K562 (cell line): ENCODE data around the gene GLIS2.

Source experiments
- CBX1 ChIP-seq: sonication (generic); IDR thresholded peaks from 2 replicates; pipeline ENCODE4 v1.6.1; 2016; ENCODE audit warnings: antibody characterized with exemption, low read depth, mild to moderate bottlenecking
- CBX3 ChIP-seq, 2 experiments: IDR thresholded peaks; 1 replicate in 1 of 2; 2 replicates in 1 of 2; pipeline ENCODE4 v1.6.1; 2012; ENCODE audit warnings: inconsistent platforms in 2 of 2, low read length in 2 of 2, borderline replicate concordance in 1 of 2, control low read depth in 1 of 2
- EP300 ChIP-seq: IDR thresholded peaks from 2 replicates; pipeline ENCODE4 v1.6.1; 2012; ENCODE audit warnings: low read length, improper control_type of control experiment
- FUS ChIP-seq: fragments of 200-400 bp; formaldehyde crosslinking; optimal IDR thresholded peaks from 2 replicates; pipeline ENCODE3; 2017; ENCODE audit warnings: low read depth, low read length
- LARP7 ChIP-seq: fragments of 450-650 bp; IDR thresholded peaks from 2 replicates; pipeline ENCODE4 v1.6.1; 2016
- MTA1 ChIP-seq: fragments of 450-650 bp; IDR thresholded peaks from 2 replicates; pipeline ENCODE4 v1.6.1; 2017; ENCODE audit warnings: borderline replicate concordance
- SMARCA4 ChIP-seq: fragments of 450-650 bp; IDR thresholded peaks from 2 replicates; pipeline ENCODE4 v1.6.1; 2016
- SP1 ChIP-seq: sonication (generic); formaldehyde crosslinking; IDR thresholded peaks from 2 replicates; pipeline ENCODE4 v1.8.1; 2022; ENCODE audit warnings: mild to moderate bottlenecking, missing genetic modification reagents
- U2AF2 ChIP-seq: fragments of 200-400 bp; formaldehyde crosslinking; optimal IDR thresholded peaks from 2 replicates; pipeline ENCODE3; 2017; ENCODE audit warnings: low read depth, mild to moderate bottlenecking, low read length
- TF ChIP-seq, protein P1 (sequence below): sonication (generic); formaldehyde crosslinking; IDR thresholded peaks from 2 replicates; pipeline ENCODE4 v1.8.0; 2022; ENCODE audit warnings: mild to moderate bottlenecking, missing genetic modification reagents

DNA sequence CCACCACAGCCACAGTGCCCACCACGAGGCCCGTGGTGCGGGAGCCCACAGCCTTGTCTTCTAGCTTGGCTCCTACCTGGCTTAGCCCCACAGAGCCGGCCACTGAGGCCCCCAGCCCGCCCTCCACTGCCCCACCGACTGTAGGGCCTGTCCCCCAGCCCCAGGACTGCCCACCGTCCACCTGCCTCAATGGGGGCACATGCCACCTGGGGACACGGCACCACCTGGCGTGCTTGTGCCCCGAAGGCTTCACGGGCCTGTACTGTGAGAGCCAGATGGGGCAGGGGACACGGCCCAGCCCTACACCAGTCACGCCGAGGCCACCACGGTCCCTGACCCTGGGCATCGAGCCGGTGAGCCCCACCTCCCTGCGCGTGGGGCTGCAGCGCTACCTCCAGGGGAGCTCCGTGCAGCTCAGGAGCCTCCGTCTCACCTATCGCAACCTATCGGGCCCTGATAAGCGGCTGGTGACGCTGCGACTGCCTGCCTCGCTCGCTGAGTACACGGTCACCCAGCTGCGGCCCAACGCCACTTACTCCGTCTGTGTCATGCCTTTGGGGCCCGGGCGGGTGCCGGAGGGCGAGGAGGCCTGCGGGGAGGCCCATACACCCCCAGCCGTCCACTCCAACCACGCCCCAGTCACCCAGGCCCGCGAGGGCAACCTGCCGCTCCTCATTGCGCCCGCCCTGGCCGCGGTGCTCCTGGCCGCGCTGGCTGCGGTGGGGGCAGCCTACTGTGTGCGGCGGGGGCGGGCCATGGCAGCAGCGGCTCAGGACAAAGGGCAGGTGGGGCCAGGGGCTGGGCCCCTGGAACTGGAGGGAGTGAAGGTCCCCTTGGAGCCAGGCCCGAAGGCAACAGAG is 66.3 kb downstream of the GLIS2 start:
- no peak for TF ChIP-seq U2AF2
- no peak for TF ChIP-seq FUS
- TF ChIP-seq, protein P1, sequence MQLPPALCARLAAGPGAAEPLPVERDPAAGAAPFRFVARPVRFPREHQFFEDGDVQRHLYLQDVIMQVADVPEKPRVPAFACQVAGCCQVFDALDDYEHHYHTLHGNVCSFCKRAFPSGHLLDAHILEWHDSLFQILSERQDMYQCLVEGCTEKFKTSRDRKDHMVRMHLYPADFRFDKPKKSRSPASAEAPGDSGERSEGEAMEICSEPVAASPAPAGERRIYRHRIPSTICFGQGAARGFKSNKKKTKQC (CRISPR knock-in tag), result no peak
- no peak for TF ChIP-seq CBX3 (IDR thresholded peaks at IDR 0.05; ENCODE audit: borderline replicate concordance in 1 of 2, low read length in 2 of 2)
- no peak for TF ChIP-seq MTA1
- no peak for TF ChIP-seq EP300
- TF ChIP-seq SMARCA4, result no peak
- no peak for TF ChIP-seq CBX1
- TF ChIP-seq SP1 (CRISPR knock-in tag), result no peak
- TF ChIP-seq LARP7, result no peak
